Central memory CD8-positive, alpha-beta T cell (primary cell): ENCODE data around the gene TBXAS1.

ENCODE experiments used
- ATAC-seq: fragments of 150-1000 bp; cut with Tn5 transposase; replicated peaks from 2 replicates; pipeline ENCODE4 v1.10.0; 2022; ENCODE audit warnings: mild to moderate bottlenecking, moderate FRiP score, moderate number of reproducible peaks; ENCODE audit not compliant: poor library complexity, severe bottlenecking; ENCODE audit errors: extremely low read depth
- DNase-seq, 2 donors: peaks; one replicate each; pipeline ENCODE4 v3.0.0; 2021; ENCODE audit warnings: low spot score in 2 of 2
- H3K27ac Mint-ChIP-seq: one replicate; pipeline ENCODE4 v1.8.0; 2022; ENCODE audit warnings: low read depth, mild to moderate bottlenecking, moderate library complexity, mixed read lengths
- H3K27me3 Mint-ChIP-seq: one replicate; pipeline ENCODE4 v1.8.0; 2022; ENCODE audit warnings: mixed read lengths
- H3K36me3 Mint-ChIP-seq: one replicate; pipeline ENCODE4 v1.8.0; 2022; ENCODE audit warnings: mild to moderate bottlenecking, moderate library complexity, mixed read lengths; ENCODE audit not compliant: insufficient read depth
- H3K4me1 Mint-ChIP-seq: one replicate; pipeline ENCODE4 v1.8.0; 2022; ENCODE audit warnings: mixed read lengths
- H3K4me3 Mint-ChIP-seq: one replicate; pipeline ENCODE4 v1.8.0; 2022; ENCODE audit warnings: mild to moderate bottlenecking, moderate library complexity, mixed read lengths
- H3K9me3 Mint-ChIP-seq: one replicate; pipeline ENCODE4 v1.8.0; 2022; ENCODE audit warnings: mixed read lengths

Gene TBXAS1

GRCh38 chr7:140058517-140058916 is 229.5 kb downstream of the TBXAS1 start:
- ATAC-seq (no peak), DNase-seq (no peak)
- Mint-ChIP-seq H3K36me3 (peaks cover 15% of the 10 kb centered on the region), H3K27ac (peak overlapping the region; percentile 17), H3K4me1 (peaks cover 76% of the 10 kb centered on the region), H3K9me3 (no peaks in the 10 kb centered on the region), H3K4me3 (no peak overlapping the region), H3K27me3 (no peaks in the 10 kb centered on the region)

- ATAC-seq (no peak), DNase-seq (no peak)
- Mint-ChIP-seq H3K36me3 (peaks cover 17% of the 10 kb centered on the region), H3K27me3 (no peaks in the 10 kb centered on the region), H3K4me3 (peak overlapping the region; percentile 86), H3K9me3 (no peaks in the 10 kb centered on the region), H3K4me1 (peaks cover 69% of the 10 kb centered on the region), H3K27ac (peak overlapping the region; percentile 17)
These were observed 230.5 kb downstream of the TBXAS1 start for GRCh38 chr7:140059273-140060242.

GRCh38 chr7:140060243-140060630 is 231.2 kb downstream of the TBXAS1 start:
- Mint-ChIP-seq H3K36me3 (peaks cover 17% of the 10 kb centered on the region), H3K4me1 (peaks cover 63% of the 10 kb centered on the region), H3K9me3 (no peaks in the 10 kb centered on the region), H3K4me3 (peak overlapping the region; percentile 86), H3K27me3 (no peaks in the 10 kb centered on the region), H3K27ac (peak overlapping the region; percentile 64)
- DNase-seq (no peak), ATAC-seq (no peak)

GRCh38 chr7:140060788-140061606 is 231.9 kb downstream of the TBXAS1 start:
- Mint-ChIP-seq H3K4me1 (peaks cover 58% of the 10 kb centered on the region), H3K27me3 (no peaks in the 10 kb centered on the region), H3K36me3 (peaks cover 17% of the 10 kb centered on the region), H3K27ac (peak overlapping the region; percentile 64), H3K4me3 (peak overlapping the region; percentile 86), H3K9me3 (peaks cover 1% of the 10 kb centered on the region)
- ATAC-seq (no peak), DNase-seq (no peak)

GRCh38 chr7:140061607-140061930 is 232.5 kb downstream of the TBXAS1 start:
- peak overlapping the region; percentile 64 for H3K27ac Mint-ChIP-seq
- H3K27me3 Mint-ChIP-seq, result no peaks in the 10 kb centered on the region
- H3K36me3 Mint-ChIP-seq, result peaks cover 17% of the 10 kb centered on the region
- peak overlapping the region; percentile 86 for H3K4me3 Mint-ChIP-seq
- ATAC-seq (no peak), DNase-seq (no peak)
- peaks cover 54% of the 10 kb centered on the region for H3K4me1 Mint-ChIP-seq
- peaks cover 7% of the 10 kb centered on the region for H3K9me3 Mint-ChIP-seq

- Mint-ChIP-seq H3K36me3 (peaks cover 17% of the 10 kb centered on the region), H3K27ac (peak overlapping the region; percentile 64), H3K27me3 (no peaks in the 10 kb centered on the region), H3K4me1 (peaks cover 48% of the 10 kb centered on the region), H3K9me3 (peaks cover 12% of the 10 kb centered on the region), H3K4me3 (peak overlapping the region; percentile 86)
- DNase-seq, result peak in 1 of 2 donors; percentile 26
- ATAC-seq, result peak; percentile 69
These were observed 233.1 kb downstream of the TBXAS1 start for GRCh38 chr7:140062118-140062527.

- ATAC-seq (peak; percentile 81), DNase-seq (peak; percentile 72 to 75)
- Mint-ChIP-seq H3K27me3 (no peaks in the 10 kb centered on the region), H3K9me3 (peaks cover 17% of the 10 kb centered on the region), H3K4me3 (peak within 1 kb of the TSS; percentile 86), H3K27ac (peak within 1 kb of the TSS; percentile 64), H3K4me1 (peaks cover 44% of the 10 kb centered on the region), H3K36me3 (peaks cover 17% of the 10 kb centered on the region)
These were observed 233.7 kb downstream of the TBXAS1 start, which contains the start of gene PARP12 for GRCh38 chr7:140062528-140063299. TSS of gene PARP12 (minus strand) at chr7:140062951. CDS start at chr7:140062847, 104 bp downstream.

- Mint-ChIP-seq H3K27ac (no peak overlapping the region), H3K4me3 (no peak overlapping the region), H3K27me3 (no peaks in the 10 kb centered on the region), H3K9me3 (peaks cover 22% of the 10 kb centered on the region), H3K36me3 (peaks cover 9% of the 10 kb centered on the region), H3K4me1 (peaks cover 7% of the 10 kb centered on the region)
- ATAC-seq (no peak), DNase-seq (no peak)
These were observed 238.0 kb downstream of the TBXAS1 start for GRCh38 chr7:140067052-140067451.

- ATAC-seq (no peak), DNase-seq (no peak)
- peaks cover 2% of the 10 kb centered on the region for H3K36me3 Mint-ChIP-seq
- H3K4me3 Mint-ChIP-seq, result no peak overlapping the region
- H3K27ac Mint-ChIP-seq, result no peak overlapping the region
- peaks cover 5% of the 10 kb centered on the region for H3K4me1 Mint-ChIP-seq
- H3K27me3 Mint-ChIP-seq, result no peaks in the 10 kb centered on the region
- H3K9me3 Mint-ChIP-seq, result peaks cover 22% of the 10 kb centered on the region
These were observed 239.0 kb downstream of the TBXAS1 start for GRCh38 chr7:140068033-140068432.

- no peak overlapping the region for H3K27ac Mint-ChIP-seq
- H3K36me3 Mint-ChIP-seq, result no peaks in the 10 kb centered on the region
- no peaks in the 10 kb centered on the region for H3K27me3 Mint-ChIP-seq
- no peaks in the 10 kb centered on the region for H3K4me1 Mint-ChIP-seq
- DNase-seq (no peak), ATAC-seq (peak; percentile 24)
- H3K9me3 Mint-ChIP-seq, result peaks cover 22% of the 10 kb centered on the region
- no peak overlapping the region for H3K4me3 Mint-ChIP-seq
These were observed 240.4 kb downstream of the TBXAS1 start for GRCh38 chr7:140069298-140069949.
